SK-N-SH (cell line): ENCODE data around the gene KRTAP5-11. TPM values are rescaled to one million over a fixed set of nuclear protein-coding genes. Genes with fewer than 3 reads are reported as not detected.
"Not testable (repeated sequence)": the region's sequence is repeated elsewhere in the genome, so short reads cannot be mapped to it uniquely, and the experiment has no call there.

ENCODE experiments used
- CTCF ChIA-PET: fragments of 300-600, 350-600 bp; formaldehyde crosslinking; extraction: SDS; loops from one replicate; lab custom pipeline; 2021; lab: Yijun Ruan, JAX
- POLR2A ChIA-PET: fragments of 350-600 bp; sonication (Branson Sonifier 250); formaldehyde crosslinking; extraction: SDS; loops from one replicate; lab custom pipeline; 2020; ENCODE audit warnings: antibody characterized with exemption, inconsistent platforms; lab: Yijun Ruan, JAX
- DNase-seq: peaks from one replicate; pipeline ENCODE4 v3.0.0; 2012
- H2AFZ ChIP-seq: fragments of 200-600 bp; sonication (generic); 2 replicates; pipeline ENCODE4 v1.8.1; 2016; ENCODE audit warnings: antibody characterized with exemption, mild to moderate bottlenecking, low read depth
- H3F3A ChIP-seq: fragments of 200-600 bp; sonication (generic); replicated peaks from 2 replicates; pipeline ENCODE3; 2016; ENCODE audit warnings: antibody characterized with exemption, mild to moderate bottlenecking; ENCODE audit not compliant: insufficient read depth
- H3K27ac ChIP-seq, 2 experiments: fragments of 200-500 bp in 1 of 2; fragments of 200-600 bp in 1 of 2; sonication (Bioruptor generic) in 1 of 2; sonication (generic), shearing (Covaris generic) in 1 of 2; 2 replicates each; pipeline versions ENCODE4 v1.5.1 to v1.6.1; 2014 to 2016; ENCODE audit warnings: low read depth in 2 of 2, inconsistent platforms in 1 of 2, low read length in 1 of 2, mild to moderate bottlenecking in 1 of 2, mixed read lengths in 1 of 2
- H3K27me3 ChIP-seq: fragments of 200-600 bp; sonication (generic), shearing (Covaris generic); 2 replicates; pipeline ENCODE4 v1.6.1; 2016; ENCODE audit warnings: mixed run types; ENCODE audit not compliant: insufficient read depth
- H3K36me3 ChIP-seq, 2 experiments: fragments of 200-500 bp in 1 of 2; fragments of 200-600 bp in 1 of 2; sonication (Bioruptor generic) in 1 of 2; sonication (generic) in 1 of 2; replicated peaks in 1 of 2; 2 replicates each; pipeline versions ENCODE3 to v1.5.1; 2014 to 2016; ENCODE audit warnings: low read length in 1 of 2, mild to moderate bottlenecking in 1 of 2; ENCODE audit not compliant: insufficient read depth in 2 of 2, control insufficient read depth in 1 of 2
- H3K4me1 ChIP-seq, 2 experiments: fragments of 200-500 bp in 1 of 2; fragments of 200-600 bp in 1 of 2; sonication (Bioruptor generic) in 1 of 2; sonication (generic), shearing (Covaris generic) in 1 of 2; 2 replicates each; pipeline versions ENCODE4 v1.5.1 to v1.6.1; 2014 to 2016; ENCODE audit warnings: low read depth in 1 of 2, low read length in 1 of 2, mixed run types in 1 of 2; ENCODE audit not compliant: insufficient read depth in 2 of 2, control insufficient read depth in 1 of 2
- H3K4me2 ChIP-seq: fragments of 200-600 bp; sonication (generic), shearing (Covaris generic); 2 replicates; pipeline ENCODE4 v1.6.1; 2017; ENCODE audit warnings: mixed run types
- H3K4me3 ChIP-seq, 2 experiments: fragments of 200-500 bp in 1 of 2; fragments of 200-600 bp in 1 of 2; sonication (Bioruptor generic) in 1 of 2; sonication (generic), shearing (Covaris generic) in 1 of 2; 2 replicates each; pipeline versions ENCODE4 v1.5.1 to v1.8.1; 2014 to 2016; ENCODE audit warnings: low read depth in 2 of 2, inconsistent platforms in 1 of 2, low read length in 1 of 2, mild to moderate bottlenecking in 1 of 2, mixed read lengths in 1 of 2, moderate library complexity in 1 of 2
- H3K79me2 ChIP-seq: fragments of 200-600 bp; sonication (generic); 2 replicates; pipeline ENCODE4 v1.8.1; 2017; ENCODE audit warnings: mild to moderate bottlenecking; ENCODE audit not compliant: insufficient read depth
- H3K9ac ChIP-seq: fragments of 200-600 bp; sonication (generic); 2 replicates; pipeline ENCODE4 v1.6.1; 2017; ENCODE audit warnings: mixed run types
- H3K9me2 ChIP-seq: fragments of 200-600 bp; sonication (generic); 2 replicates; pipeline ENCODE4 v1.6.1; 2017; ENCODE audit warnings: mixed run types
- H3K9me3 ChIP-seq: fragments of 200-600 bp; sonication (generic); 2 replicates; pipeline ENCODE4 v1.6.1; 2017; ENCODE audit warnings: mixed run types, mild to moderate bottlenecking, moderate library complexity
- H4K20me1 ChIP-seq: fragments of 200-600 bp; sonication (generic); 2 replicates; pipeline ENCODE4 v1.6.1; 2017; ENCODE audit warnings: mild to moderate bottlenecking, mixed run types; ENCODE audit not compliant: insufficient read depth
- CHD2 ChIP-seq: fragments of 150-350 bp; IDR thresholded peaks from 2 replicates; pipeline ENCODE4 v1.6.1; 2018; ENCODE audit warnings: low read length; ENCODE audit not compliant: partially characterized antibody
- ELF1 ChIP-seq: IDR thresholded peaks from 2 replicates; pipeline ENCODE4 v1.4.0; 2012
- FOSL2 ChIP-seq: IDR thresholded peaks from 2 replicates; pipeline ENCODE4 v1.4.0; 2012; ENCODE audit warnings: low read depth, mild to moderate bottlenecking, moderate library complexity, borderline replicate concordance
- FOXJ3 ChIP-seq: sonication (generic); formaldehyde crosslinking; IDR thresholded peaks from 2 replicates; pipeline ENCODE4 v1.5.1; 2020; ENCODE audit warnings: mild to moderate bottlenecking, missing genetic modification reagents
- MEF2A ChIP-seq: IDR thresholded peaks from 2 replicates; pipeline ENCODE4 v1.4.0; 2012; ENCODE audit warnings: low read depth, borderline replicate concordance
- NFIC ChIP-seq: IDR thresholded peaks from 2 replicates; pipeline ENCODE4 v1.4.0; 2012; ENCODE audit warnings: borderline replicate concordance
- RAD21 ChIP-seq: IDR thresholded peaks from 2 replicates; pipeline ENCODE4 v1.6.1; 2012; ENCODE audit warnings: mild to moderate bottlenecking, low read length
- RCOR1 ChIP-seq: fragments of 150-350 bp; IDR thresholded peaks from 2 replicates; pipeline ENCODE4 v1.6.1; 2017; ENCODE audit warnings: antibody characterized with exemption, low read length
- SMC3 ChIP-seq: IDR thresholded peaks from 2 replicates; pipeline ENCODE4 v1.6.1; 2012; ENCODE audit warnings: low read depth, low read length, improper control_type of control experiment
- TAF1 ChIP-seq: IDR thresholded peaks from 2 replicates; pipeline ENCODE4 v1.6.1; 2012; ENCODE audit warnings: low read depth, mild to moderate bottlenecking, low read length, moderate library complexity, borderline replicate concordance
- TEAD4 ChIP-seq: IDR thresholded peaks from 2 replicates; pipeline ENCODE4 v1.4.0; 2012; ENCODE audit warnings: mild to moderate bottlenecking, borderline replicate concordance; ENCODE audit not compliant: insufficient read depth
- WGBS: methylation state at CpG from one replicate; pipeline ENCODE4 v1.1.6; 2017; ENCODE audit warnings: low lambda C conversion rate; 5-methylcytosine and 5-hydroxymethylcytosine counted together
- polyA plus RNA-seq, 3 experiments: library from polyadenylated mRNA; depleted of rRNA; stranded (reverse); fragments of >200 nt; gene quantifications; 2 replicates each; pipeline ENCODE4 v1.2.3, GENCODE V29; 2012
- TF ChIP-seq, protein P1 (sequence below): fragments of 200-600 bp; sonication (generic); IDR thresholded peaks from 2 replicates; pipeline ENCODE4 v1.6.1; 2017; ENCODE audit warnings: antibody characterized with exemption, mild to moderate bottlenecking, moderate library complexity
- TF ChIP-seq, protein P2 (sequence below): fragments of 150-350 bp; IDR thresholded peaks from 2 replicates; pipeline ENCODE4 v1.6.1; 2017; ENCODE audit warnings: antibody characterized with exemption, low read length, low read depth, borderline replicate concordance
- TF ChIP-seq, protein P3 (sequence below): IDR thresholded peaks from 2 replicates; pipeline ENCODE4 v1.6.1; 2012; ENCODE audit warnings: mild to moderate bottlenecking, low read depth, low read length, moderate library complexity
- TF ChIP-seq, protein P4 (sequence below): IDR thresholded peaks from 2 replicates; pipeline ENCODE4 v1.4.0; 2012; ENCODE audit warnings: low read depth, borderline replicate concordance

KRTAP5-11 gene
- polyA plus RNA-seq, 1 of the 3 experiments (the other 2 are of a cell fraction) = not detected

DNA sequence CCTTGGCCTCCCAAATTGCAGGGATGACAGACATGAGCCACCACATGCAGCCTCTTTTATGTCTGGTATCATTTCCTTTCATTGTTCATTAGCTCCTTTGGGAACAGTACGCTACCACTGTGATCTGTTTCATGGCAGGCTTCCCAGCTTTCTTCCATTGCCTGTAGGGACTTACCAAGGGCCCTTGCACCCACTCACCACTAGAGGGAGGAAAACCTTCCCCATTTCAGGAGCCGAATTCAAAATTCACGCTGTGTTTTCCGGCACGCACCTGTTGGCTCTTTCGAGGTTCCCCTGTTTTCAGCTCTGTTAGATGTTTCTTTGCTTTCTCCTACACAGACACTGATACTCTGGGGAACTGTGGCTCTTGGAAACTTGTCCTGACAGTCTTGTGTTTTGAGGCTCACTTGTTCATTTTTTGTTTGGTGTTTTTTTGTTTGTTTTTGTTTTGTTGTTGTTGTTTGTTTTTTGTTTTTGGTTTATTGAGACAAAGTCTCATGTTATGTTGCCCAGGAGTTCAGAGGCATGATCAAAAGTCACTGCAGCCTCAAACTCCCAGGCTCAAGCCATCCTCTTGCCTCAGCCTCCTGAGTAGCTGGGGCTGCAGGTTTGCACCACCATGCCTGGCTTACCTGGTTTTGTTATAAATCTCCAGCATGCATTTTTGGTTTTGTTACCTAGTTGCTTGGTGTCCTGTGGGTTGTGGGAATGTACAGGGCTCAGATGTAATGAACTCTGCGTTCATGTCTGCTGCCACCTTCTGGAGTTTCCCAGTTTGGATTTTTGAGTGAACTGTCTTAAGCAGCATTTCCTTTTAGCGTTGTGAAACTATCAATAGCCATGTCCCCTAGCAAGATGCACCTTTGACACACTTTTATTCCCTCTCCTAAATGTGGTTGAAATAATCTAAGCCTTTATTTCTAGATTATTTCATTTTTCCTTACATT, 2.3 kb downstream of the KRTAP5-11 start:
- Histone ChIP-seq H3K27ac (no peak overlapping the region), H2AFZ (no peak overlapping the region)
- TF ChIP-seq, protein P1, sequence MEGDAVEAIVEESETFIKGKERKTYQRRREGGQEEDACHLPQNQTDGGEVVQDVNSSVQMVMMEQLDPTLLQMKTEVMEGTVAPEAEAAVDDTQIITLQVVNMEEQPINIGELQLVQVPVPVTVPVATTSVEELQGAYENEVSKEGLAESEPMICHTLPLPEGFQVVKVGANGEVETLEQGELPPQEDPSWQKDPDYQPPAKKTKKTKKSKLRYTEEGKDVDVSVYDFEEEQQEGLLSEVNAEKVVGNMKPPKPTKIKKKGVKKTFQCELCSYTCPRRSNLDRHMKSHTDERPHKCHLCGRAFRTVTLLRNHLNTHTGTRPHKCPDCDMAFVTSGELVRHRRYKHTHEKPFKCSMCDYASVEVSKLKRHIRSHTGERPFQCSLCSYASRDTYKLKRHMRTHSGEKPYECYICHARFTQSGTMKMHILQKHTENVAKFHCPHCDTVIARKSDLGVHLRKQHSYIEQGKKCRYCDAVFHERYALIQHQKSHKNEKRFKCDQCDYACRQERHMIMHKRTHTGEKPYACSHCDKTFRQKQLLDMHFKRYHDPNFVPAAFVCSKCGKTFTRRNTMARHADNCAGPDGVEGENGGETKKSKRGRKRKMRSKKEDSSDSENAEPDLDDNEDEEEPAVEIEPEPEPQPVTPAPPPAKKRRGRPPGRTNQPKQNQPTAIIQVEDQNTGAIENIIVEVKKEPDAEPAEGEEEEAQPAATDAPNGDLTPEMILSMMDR = peak; percentile 67
- TF ChIP-seq ELF1 (no peak), MEF2A (no peak), RAD21 (peak; percentile 31), TAF1 (no peak), CHD2 (peak; percentile 37), TEAD4 (no peak), NFIC (no peak), FOSL2 (no peak), FOXJ3 (no peak), SMC3 (no peak), RCOR1 (0 out of 2 replicates have a peak, but pooled peaks have one; percentile 23)
- TF ChIP-seq, protein P2, sequence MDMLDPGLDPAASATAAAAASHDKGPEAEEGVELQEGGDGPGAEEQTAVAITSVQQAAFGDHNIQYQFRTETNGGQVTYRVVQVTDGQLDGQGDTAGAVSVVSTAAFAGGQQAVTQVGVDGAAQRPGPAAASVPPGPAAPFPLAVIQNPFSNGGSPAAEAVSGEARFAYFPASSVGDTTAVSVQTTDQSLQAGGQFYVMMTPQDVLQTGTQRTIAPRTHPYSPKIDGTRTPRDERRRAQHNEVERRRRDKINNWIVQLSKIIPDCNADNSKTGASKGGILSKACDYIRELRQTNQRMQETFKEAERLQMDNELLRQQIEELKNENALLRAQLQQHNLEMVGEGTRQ = no peak
- TF ChIP-seq, protein P3, sequence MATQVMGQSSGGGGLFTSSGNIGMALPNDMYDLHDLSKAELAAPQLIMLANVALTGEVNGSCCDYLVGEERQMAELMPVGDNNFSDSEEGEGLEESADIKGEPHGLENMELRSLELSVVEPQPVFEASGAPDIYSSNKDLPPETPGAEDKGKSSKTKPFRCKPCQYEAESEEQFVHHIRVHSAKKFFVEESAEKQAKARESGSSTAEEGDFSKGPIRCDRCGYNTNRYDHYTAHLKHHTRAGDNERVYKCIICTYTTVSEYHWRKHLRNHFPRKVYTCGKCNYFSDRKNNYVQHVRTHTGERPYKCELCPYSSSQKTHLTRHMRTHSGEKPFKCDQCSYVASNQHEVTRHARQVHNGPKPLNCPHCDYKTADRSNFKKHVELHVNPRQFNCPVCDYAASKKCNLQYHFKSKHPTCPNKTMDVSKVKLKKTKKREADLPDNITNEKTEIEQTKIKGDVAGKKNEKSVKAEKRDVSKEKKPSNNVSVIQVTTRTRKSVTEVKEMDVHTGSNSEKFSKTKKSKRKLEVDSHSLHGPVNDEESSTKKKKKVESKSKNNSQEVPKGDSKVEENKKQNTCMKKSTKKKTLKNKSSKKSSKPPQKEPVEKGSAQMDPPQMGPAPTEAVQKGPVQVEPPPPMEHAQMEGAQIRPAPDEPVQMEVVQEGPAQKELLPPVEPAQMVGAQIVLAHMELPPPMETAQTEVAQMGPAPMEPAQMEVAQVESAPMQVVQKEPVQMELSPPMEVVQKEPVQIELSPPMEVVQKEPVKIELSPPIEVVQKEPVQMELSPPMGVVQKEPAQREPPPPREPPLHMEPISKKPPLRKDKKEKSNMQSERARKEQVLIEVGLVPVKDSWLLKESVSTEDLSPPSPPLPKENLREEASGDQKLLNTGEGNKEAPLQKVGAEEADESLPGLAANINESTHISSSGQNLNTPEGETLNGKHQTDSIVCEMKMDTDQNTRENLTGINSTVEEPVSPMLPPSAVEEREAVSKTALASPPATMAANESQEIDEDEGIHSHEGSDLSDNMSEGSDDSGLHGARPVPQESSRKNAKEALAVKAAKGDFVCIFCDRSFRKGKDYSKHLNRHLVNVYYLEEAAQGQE = no peak
- TF ChIP-seq, protein P4, sequence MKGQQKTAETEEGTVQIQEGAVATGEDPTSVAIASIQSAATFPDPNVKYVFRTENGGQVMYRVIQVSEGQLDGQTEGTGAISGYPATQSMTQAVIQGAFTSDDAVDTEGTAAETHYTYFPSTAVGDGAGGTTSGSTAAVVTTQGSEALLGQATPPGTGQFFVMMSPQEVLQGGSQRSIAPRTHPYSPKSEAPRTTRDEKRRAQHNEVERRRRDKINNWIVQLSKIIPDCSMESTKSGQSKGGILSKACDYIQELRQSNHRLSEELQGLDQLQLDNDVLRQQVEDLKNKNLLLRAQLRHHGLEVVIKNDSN = no peak
- TF ChIP-seq, all 33 proteins: peak for 4
- no peaks in the 10 kb centered on the region for H3K27me3 ChIP-seq
- no peaks in the 10 kb centered on the region for H4K20me1 ChIP-seq
- POLR2A ChIA-PET = no interaction called here
- WGBS = 7% methylated on average over 8 of the region's 8 CpGs
- H3F3A ChIP-seq = no peaks in the 10 kb centered on the region
- H3K4me1 ChIP-seq = peaks cover 0 to 5% of the 10 kb centered on the region in 2 experiments; a peak in 1 of 4 replicates
- no peaks in the 10 kb centered on the region for H3K36me3 ChIP-seq
- no peak overlapping the region; a peak in 1 of 4 replicates for H3K4me3 ChIP-seq
- no peaks in the 10 kb centered on the region for H3K79me2 ChIP-seq
- CTCF ChIA-PET = interaction anchor here (0.6 to 2.7 kb wide), 30 partner anchors 9 to 984 kb away, joined by 3 to 35 read pairs (median 4); partner anchors contain the start of genes DHCR7, KRTAP5-10 and KRTAP5-9
- H3K9me2 ChIP-seq = no peaks in the 10 kb centered on the region
- no peak overlapping the region for H3K9ac ChIP-seq
- H3K4me2 ChIP-seq = no peak overlapping the region
- no peaks in the 10 kb centered on the region for H3K9me3 ChIP-seq
- peak; percentile 84 for DNase-seq

DNA sequence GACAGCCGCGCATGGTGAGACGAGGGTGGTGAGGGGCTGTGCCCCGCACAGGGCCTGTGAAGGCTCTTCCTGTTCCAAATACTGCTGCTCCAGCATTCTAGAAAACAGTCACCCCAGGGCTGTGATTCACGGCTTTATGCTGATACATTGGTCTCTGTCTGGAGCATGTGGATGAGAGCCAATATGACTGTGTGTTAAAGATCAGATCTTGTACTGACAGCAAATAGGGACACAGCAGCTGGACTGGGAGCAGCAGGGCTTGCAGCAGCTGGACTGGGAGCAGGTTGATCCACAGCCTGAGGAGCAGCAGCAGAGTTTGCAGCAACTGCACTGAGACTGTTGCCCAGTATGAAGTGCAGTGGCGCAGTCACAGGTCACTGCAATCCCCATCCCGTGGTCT, 3.2 kb downstream of the KRTAP5-11 start:
- H3K9me3 ChIP-seq, H3K27me3 ChIP-seq, H3K4me1 ChIP-seq, H3K9me2 ChIP-seq, H3K4me2 ChIP-seq, H3K36me3 ChIP-seq, H3K27ac ChIP-seq, DNase-seq, H3K4me3 ChIP-seq, H4K20me1 ChIP-seq, H2AFZ ChIP-seq, H3F3A ChIP-seq, H3K79me2 ChIP-seq, H3K9ac ChIP-seq, POLR2A ChIA-PET: not testable (repeated sequence)
- 47% methylated on average over 7 of the region's 7 CpGs for WGBS
- CTCF ChIA-PET = interaction anchor here (0.6 to 2.7 kb wide), 28 partner anchors 8 to 983 kb away, joined by 3 to 35 read pairs (median 4); partner anchors contain the start of genes DHCR7, KRTAP5-10 and KRTAP5-9
